ENCODE measurements around the gene CEP112. TPM values are rescaled to one million over a fixed set of nuclear protein-coding genes. Genes with fewer than 3 reads are reported as not detected.

The CEP112 gene
- total and polyA plus RNA-seq, 3 donors from 2014 or later, result 50.2 to 107 (median 78.8) TPM

GRCh38 chr17:65638221-65638975 lies 553.5 kb downstream of the CEP112 start:
- intact Hi-C loops (cut with DNase I; ENCODE audit: low total_unique reads), result no loop called here

GRCh38 chr17:65637786-65638185 lies 554.1 kb downstream of the CEP112 start:
- Histone ChIP-seq H3K27ac (no peak overlapping the region), H3K4me1 (no peaks in the 10 kb centered on the region), H3K36me3 (ENCODE audit: low read depth, missing control alignments) (no peaks in the 10 kb centered on the region), H3K27me3 (no peaks in the 10 kb centered on the region), H3K4me3 (no peak overlapping the region), H3K9me3 (no peaks in the 10 kb centered on the region)
- no peak for DNase-seq
- WGBS, 2 donors, result 92 to 95% methylated on average over 3 of the region's 3 CpGs
- intact Hi-C loops (cut with DNase I; ENCODE audit: low total_unique reads), result no loop called here
- TF ChIP-seq CTCF (IDR thresholded peaks at IDR 0.05) (no peak), POLR2A (IDR thresholded peaks at IDR 0.05) (no peak)

More at GRCh38 chr17:65638221-65638975, 553.5 kb downstream of the CEP112 start:
- H3K27me3 ChIP-seq, result no peaks in the 10 kb centered on the region
- 64 to 67% methylated on average over 9 of the region's 9 CpGs for WGBS, 2 donors
- no peak for DNase-seq
- TF ChIP-seq CTCF (IDR thresholded peaks at IDR 0.05), result no peak
- TF ChIP-seq POLR2A (IDR thresholded peaks at IDR 0.05), result no peak
- H3K4me3 ChIP-seq, result no peak overlapping the region
- no peaks in the 10 kb centered on the region for H3K4me1 ChIP-seq
- no peaks in the 10 kb centered on the region for H3K36me3 ChIP-seq (ENCODE audit: low read depth, missing control alignments)
- no peak overlapping the region for H3K27ac ChIP-seq
- H3K9me3 ChIP-seq, result no peaks in the 10 kb centered on the region

- Histone ChIP-seq H3K27me3 (no peaks in the 10 kb centered on the region), H3K4me1 (no peaks in the 10 kb centered on the region), H3K4me3 (no peak overlapping the region), H3K9me3 (no peaks in the 10 kb centered on the region), H3K27ac (no peak overlapping the region), H3K36me3 (ENCODE audit: low read depth, missing control alignments) (no peaks in the 10 kb centered on the region)
- DNase-seq, result no peak
- intact Hi-C loops (cut with DNase I; ENCODE audit: low total_unique reads), result no loop called here
- 82 to 83% methylated on average over 3 of the region's 3 CpGs for WGBS, 2 donors
- TF ChIP-seq POLR2A (IDR thresholded peaks at IDR 0.05) (no peak), CTCF (IDR thresholded peaks at IDR 0.05) (no peak)
Observed at GRCh38 chr17:65634533-65634932, 557.4 kb downstream of the CEP112 start.

- Histone ChIP-seq H3K27me3 (no peaks in the 10 kb centered on the region), H3K4me3 (no peak overlapping the region), H3K4me1 (no peaks in the 10 kb centered on the region), H3K36me3 (ENCODE audit: low read depth, missing control alignments) (no peaks in the 10 kb centered on the region), H3K27ac (no peak overlapping the region), H3K9me3 (no peaks in the 10 kb centered on the region)
- intact Hi-C loops (cut with DNase I; ENCODE audit: low total_unique reads), result no loop called here
- no peak for TF ChIP-seq POLR2A (IDR thresholded peaks at IDR 0.05)
- no peak for TF ChIP-seq CTCF (IDR thresholded peaks at IDR 0.05)
- no peak for DNase-seq
Observed at GRCh38 chr17:65633988-65634387, 557.9 kb downstream of the CEP112 start.

All from testis (tissue), 3 donors.